T-helper 2 cell treated with Interferon-gamma antibody and Interleukin-4, amounts not matched to agents 5 μg/mL and 100 μg/mL, for 36 hours (primary cell): Measurements from ENCODE around the gene KCNQ1.

Experiments
- DNase-seq: peaks from one replicate; pipeline ENCODE4 v3.0.0; 2021; ENCODE audit warnings: low spot score
- H3K27ac Mint-ChIP-seq: one replicate; pipeline ENCODE4 v1.8.0; 2021; ENCODE audit warnings: mild to moderate bottlenecking, mixed read lengths
- H3K27me3 Mint-ChIP-seq: one replicate; pipeline ENCODE4 v1.8.0; 2021; ENCODE audit warnings: low read depth, mixed read lengths
- H3K36me3 Mint-ChIP-seq: one replicate; pipeline ENCODE4 v1.8.0; 2021; ENCODE audit warnings: low read depth, mixed read lengths
- H3K4me1 Mint-ChIP-seq: one replicate; pipeline ENCODE4 v1.8.0; 2021; ENCODE audit warnings: low read depth, mixed read lengths
- H3K4me3 Mint-ChIP-seq: one replicate; pipeline ENCODE4 v1.8.0; 2022; ENCODE audit warnings: mild to moderate bottlenecking, moderate library complexity, mixed read lengths
- H3K9me3 Mint-ChIP-seq: one replicate; pipeline ENCODE4 v1.8.0; 2021; ENCODE audit warnings: mixed read lengths

KCNQ1 gene

DNA sequence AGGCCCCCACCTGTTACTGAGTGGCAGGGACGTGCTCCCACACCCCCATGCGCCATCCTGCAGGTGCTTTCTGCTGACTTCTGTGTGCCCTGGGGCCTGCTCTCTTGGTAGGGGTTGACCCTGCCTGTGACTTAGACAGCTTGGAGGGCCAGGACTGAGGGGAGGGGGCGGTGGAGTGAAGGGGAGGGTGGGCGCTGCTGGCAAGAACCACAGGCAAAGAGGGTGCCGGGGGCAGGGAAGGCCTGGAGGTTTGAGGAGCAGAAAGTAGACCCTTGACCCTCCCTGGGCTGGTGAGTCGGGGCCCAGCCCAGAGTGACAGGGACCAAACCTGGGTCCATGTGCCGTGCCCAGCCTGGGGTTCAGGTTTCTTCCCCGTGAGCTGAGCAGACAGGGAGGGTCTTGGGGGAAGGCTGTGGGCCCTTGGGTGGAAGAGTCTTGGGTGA, 17.8 kb downstream of the KCNQ1 start:
- no peak for DNase-seq
- Mint-ChIP-seq H3K27me3 (no peaks in the 10 kb centered on the region), H3K27ac (no peak overlapping the region), H3K36me3 (no peaks in the 10 kb centered on the region), H3K4me1 (peaks cover 15% of the 10 kb centered on the region), H3K4me3 (no peak overlapping the region), H3K9me3 (no peaks in the 10 kb centered on the region)

DNA sequence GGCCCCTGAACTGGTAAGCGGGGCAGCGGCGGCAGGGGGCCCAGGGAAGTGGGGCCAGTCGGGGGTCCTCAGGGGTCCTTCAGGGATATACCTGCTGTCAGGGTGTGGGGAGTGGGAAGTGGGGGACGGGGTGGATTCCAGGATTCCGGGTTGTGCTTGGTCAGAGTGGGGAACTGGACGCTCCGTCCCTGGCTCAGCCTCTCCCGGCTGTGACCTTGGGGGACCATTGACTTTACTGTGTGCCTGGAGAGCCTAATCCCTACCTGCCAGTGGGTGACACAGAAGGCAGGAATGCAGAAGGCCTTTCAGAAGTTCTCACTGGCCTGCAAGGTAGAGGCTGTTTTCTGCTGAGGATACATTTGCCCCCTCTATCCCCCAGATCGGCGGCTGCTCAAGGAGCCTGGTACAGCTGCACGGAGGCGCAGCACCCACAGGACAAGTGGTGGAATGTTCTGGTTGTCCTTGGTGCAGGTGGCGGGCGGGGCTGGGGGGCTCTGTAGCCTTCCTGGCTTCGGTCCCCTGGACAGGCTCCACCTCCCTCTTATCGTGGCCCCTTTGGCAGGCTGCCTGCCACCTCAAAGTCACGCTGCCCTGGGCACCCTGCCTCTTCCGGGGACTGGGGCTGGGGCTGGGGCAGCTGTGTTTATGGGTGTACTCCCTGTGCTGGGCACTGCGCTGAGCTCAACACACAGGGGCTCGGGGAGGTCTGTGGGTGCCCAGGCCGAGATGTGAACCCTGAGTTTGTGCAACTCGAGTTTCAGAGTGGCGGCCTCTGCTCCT, 18.4 kb downstream of the KCNQ1 start:
- no peak overlapping the region for H3K27ac Mint-ChIP-seq
- H3K36me3 Mint-ChIP-seq = no peaks in the 10 kb centered on the region
- no peak overlapping the region for H3K4me3 Mint-ChIP-seq
- DNase-seq = no peak
- no peaks in the 10 kb centered on the region for H3K9me3 Mint-ChIP-seq
- H3K27me3 Mint-ChIP-seq = no peaks in the 10 kb centered on the region
- peaks cover 22% of the 10 kb centered on the region for H3K4me1 Mint-ChIP-seq

DNA sequence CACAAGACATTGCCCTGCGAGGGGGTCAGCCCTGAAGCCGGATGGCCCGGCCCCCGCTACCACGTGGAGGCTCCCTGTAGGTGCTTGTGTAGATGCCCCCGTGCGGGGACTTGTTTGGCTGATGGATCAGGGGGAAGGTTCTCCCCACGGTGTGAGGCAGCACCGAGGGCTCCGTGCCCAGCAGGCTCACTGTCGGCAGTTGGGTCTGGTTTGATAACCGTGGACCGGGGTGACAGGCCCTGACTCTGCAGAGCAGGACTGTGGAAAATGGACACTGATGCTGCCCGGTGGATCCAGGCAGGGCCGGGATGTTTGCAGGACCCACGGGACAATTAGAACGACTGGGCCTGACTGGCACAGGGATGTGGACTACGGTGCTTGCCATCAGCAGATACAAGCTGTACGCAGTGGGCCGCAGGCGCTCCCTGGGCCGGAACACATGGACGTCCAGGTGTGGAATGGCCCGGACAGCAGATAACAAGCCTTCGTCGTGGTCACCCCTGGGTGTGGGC, 19.0 kb downstream of the KCNQ1 start:
- Mint-ChIP-seq H3K36me3 (no peaks in the 10 kb centered on the region), H3K9me3 (no peaks in the 10 kb centered on the region), H3K27ac (no peak overlapping the region), H3K4me1 (peaks cover 25% of the 10 kb centered on the region), H3K4me3 (no peak overlapping the region), H3K27me3 (peaks cover 4% of the 10 kb centered on the region)
- no peak for DNase-seq

DNA sequence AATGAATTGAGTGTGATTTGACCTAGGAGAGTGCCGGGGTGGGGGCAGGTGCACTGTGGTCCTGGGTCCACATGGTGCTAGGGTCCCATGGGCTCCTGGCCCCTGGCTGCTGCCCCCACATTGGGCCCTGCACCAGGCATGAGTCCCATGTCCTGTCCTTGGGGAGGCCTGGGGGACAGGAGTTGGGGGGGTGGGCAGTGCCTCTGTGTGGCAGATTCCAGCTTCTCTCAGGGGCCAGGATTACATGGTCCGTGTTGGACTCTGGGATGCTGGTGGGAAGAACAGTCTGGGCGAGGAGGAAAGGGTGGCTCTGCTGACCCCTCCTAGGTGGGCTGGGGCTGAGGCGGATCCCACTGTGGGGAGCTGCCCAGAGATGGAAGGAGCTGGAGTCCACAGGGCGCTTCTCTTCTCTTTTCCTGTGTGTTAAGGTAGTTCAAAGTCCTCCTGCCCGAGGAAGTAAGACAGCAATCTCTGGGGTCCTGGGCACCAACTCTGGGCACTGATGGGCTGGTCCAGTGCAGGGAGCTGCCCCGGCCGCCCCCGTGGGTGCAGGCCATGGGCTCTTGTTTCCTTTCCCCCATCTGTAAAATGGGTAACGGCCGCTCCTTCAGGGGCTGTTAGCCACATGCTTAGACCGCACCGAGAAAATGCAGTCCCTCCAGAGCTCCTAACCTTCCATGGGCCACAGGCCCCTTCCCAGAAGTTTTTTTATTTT, 19.8 kb downstream of the KCNQ1 start:
- Mint-ChIP-seq H3K36me3 (no peaks in the 10 kb centered on the region), H3K4me3 (no peak overlapping the region), H3K9me3 (no peaks in the 10 kb centered on the region), H3K27me3 (peaks cover 10% of the 10 kb centered on the region), H3K27ac (no peak overlapping the region), H3K4me1 (peaks cover 27% of the 10 kb centered on the region)
- DNase-seq = no peak

DNA sequence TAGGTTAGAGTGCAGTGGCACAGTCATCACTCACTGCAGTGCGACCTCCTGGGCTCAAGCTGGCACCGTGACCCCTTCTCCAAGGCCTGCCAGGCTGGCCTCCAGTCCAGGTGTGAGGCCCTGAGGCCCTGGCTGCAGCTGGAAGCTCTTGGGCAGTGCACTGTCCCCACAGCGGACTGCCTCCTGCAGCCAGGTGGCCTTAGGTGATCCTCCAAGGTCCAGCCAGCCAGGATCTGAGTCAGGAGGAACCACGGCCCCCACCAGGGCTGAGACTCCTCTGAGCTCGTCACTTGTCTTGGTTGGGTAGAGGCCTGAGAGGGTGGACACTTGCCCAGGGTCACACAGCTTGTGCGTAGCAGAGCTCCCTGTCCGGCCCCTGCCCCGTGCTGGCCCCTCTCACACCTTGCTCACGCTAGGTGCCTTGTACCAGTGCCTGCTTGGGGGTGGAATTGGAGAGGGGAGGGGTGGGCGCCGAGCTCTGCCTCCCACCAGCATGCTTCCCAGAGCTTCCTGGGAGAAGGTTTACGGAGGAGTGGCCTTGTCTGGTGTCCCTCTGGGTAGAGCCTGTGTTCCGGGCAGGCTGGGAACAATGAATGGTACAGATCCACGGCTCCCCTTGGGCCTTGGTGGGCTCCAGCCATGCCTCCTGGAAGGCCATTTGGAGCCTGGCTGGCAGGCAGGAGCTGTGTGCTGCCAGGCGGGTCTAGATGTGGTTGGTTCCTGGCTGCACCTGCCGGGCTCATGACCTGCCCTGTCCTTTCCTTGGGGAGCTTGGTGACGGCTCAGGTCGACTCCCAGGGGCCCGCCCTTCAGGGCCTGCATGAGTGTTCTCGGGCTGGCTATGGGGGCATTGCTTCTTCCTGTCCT, 20.6 kb downstream of the KCNQ1 start:
- Mint-ChIP-seq H3K27ac (no peak overlapping the region), H3K27me3 (peaks cover 13% of the 10 kb centered on the region), H3K36me3 (no peaks in the 10 kb centered on the region), H3K9me3 (no peaks in the 10 kb centered on the region), H3K4me1 (peaks cover 27% of the 10 kb centered on the region), H3K4me3 (no peak overlapping the region)
- DNase-seq = no peak

DNA sequence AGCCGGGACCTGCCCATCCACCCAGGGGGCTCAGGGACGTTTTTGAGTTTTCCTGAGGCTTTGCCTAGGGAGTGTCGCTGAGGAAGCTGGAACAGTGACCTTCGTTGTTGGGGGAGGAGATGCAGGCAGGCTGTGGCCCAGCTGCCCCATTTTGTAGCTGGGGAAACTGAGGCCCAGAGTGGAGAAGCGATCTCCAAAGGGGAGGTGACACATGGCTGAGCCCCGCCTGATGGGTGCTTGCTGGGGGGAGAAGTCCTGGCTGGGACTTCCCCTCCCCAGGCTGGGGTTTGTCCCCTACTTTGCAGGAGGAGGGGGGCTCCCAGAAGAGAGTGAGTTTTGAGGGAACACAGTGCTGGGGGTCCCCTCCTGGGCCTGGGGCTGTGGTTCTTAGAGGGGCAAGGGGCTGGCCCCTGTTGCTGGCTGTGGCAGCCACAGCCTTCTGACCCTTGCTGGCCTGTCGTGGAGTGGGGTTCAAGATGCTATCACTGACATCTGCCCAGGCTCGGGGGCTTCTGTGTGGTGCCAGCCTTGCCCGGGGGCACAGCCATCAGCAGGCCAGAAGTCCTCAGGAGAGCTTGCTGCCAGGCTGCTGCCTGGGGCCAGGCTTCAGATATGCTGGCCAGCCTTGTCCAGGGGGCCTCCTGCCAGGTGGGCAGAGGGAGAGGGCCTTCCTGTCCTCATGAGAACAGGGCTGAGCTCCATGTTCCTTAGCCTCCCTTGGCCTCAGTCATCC, 21.4 kb downstream of the KCNQ1 start:
- H3K4me1 Mint-ChIP-seq = peaks cover 27% of the 10 kb centered on the region
- H3K27me3 Mint-ChIP-seq = peaks cover 14% of the 10 kb centered on the region
- H3K27ac Mint-ChIP-seq = no peak overlapping the region
- peak overlapping the region; percentile 46 for H3K4me3 Mint-ChIP-seq
- no peak for DNase-seq
- H3K9me3 Mint-ChIP-seq = no peaks in the 10 kb centered on the region
- no peaks in the 10 kb centered on the region for H3K36me3 Mint-ChIP-seq

DNA sequence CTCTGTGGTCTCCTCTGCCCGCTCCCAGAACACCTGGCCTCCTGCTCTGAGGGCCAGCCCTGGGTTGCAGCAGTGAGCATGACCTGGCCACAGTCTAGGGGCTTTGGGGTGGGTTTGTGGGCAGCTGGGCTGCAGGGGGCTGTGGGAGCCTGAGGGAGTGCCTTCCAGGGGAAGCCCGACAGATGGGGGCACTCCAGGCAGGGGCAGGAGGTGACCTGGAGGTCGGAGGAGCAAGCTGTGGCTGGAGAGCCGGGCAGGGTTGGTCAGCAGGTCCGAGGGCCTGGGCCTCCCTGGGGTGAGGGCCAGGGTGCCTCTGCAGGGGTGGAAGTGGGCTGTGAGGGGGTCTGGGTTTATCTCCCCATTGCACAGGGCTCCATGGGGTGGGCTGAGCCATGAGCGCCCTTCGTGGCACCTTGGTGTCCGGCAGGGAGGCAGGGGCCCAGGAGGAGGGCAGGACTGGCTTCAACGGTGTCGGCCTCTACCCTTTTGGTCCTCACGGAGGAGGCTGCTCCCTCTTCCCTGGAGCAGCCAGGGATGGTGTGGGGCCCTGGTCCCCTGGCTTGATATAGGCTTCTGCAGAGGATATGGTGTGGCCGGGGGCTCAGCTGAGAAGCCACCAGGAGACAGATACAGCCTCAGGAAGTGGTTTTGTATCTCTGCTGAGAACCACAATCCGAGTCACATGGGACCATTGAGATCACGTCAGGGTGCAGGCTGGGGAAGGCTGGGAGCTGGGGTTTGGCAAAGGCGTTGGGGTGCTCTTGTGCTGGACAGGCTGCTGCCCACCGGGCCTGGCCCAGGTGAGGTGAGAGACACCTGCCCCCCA, 22.3 kb downstream of the KCNQ1 start:
- H3K36me3 Mint-ChIP-seq = no peaks in the 10 kb centered on the region
- no peaks in the 10 kb centered on the region for H3K9me3 Mint-ChIP-seq
- DNase-seq = peak; percentile 66
- H3K27me3 Mint-ChIP-seq = peaks cover 16% of the 10 kb centered on the region
- H3K27ac Mint-ChIP-seq = peak overlapping the region; percentile 34
- peaks cover 27% of the 10 kb centered on the region for H3K4me1 Mint-ChIP-seq
- peak overlapping the region; percentile 46 for H3K4me3 Mint-ChIP-seq

DNA sequence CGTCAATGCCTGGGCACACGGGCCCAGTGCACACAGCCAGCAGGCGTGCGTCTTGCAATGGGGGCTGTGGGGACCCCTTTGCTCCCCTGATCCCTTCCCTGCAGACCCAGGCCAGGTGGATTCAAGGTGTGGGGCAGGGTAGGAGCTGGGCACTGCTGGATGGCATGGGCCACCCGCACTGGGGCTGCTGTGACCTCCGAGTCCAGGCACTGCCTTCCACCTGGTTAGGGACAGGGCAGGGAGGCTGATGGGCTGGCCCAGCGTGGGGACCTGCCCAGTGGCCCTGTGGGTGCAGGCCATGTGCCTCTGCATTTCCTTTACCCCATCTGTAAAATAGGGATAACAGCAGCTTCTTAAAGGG, 22.9 kb downstream of the KCNQ1 start:
- Mint-ChIP-seq H3K4me3 (peak overlapping the region; percentile 46), H3K27ac (peak overlapping the region; percentile 34), H3K9me3 (no peaks in the 10 kb centered on the region), H3K27me3 (peaks cover 16% of the 10 kb centered on the region), H3K4me1 (peaks cover 27% of the 10 kb centered on the region), H3K36me3 (no peaks in the 10 kb centered on the region)
- no peak for DNase-seq

DNA sequence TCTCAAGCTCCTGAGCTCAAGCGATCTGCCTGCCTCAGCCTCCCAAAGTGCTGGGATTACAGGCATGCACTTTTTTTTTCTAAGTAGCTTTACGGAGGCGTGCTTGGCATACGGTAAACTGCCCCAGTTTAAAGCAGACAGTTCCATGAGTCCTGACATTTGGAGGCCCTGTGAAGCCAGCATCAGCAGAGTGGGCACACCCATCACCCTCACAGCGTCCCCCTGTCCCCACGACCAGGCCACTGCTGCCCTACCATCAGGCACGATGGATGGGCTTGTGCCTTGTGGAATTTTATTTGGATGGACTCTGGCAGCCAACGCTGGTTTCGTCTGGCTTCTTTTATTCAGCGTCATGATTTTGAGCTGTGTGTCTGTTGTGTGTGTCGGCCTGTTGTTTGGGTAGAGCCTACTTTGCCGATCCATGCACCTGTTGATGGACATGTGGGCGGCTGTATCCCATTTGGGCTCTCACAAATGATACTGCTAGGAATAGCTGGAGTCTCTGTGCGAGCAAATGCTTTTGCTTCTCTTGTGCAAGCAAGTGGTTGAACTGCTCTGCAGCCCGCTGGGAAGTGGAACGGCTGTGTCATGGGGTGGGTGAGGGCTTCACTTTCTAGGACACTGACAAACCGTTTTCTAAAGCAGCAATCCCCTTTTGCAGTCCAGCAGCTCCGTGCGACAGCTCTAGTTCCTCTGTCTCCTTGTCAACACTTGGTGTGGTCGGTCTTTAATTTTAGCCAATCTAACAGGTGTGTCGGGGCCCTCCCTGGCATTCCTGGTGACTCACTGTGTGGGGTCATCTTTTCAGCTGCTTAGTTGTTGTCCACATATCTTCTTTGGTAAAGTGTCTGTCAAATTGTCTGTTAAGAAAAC, 23.8 kb downstream of the KCNQ1 start:
- Mint-ChIP-seq H3K27ac (no peak overlapping the region), H3K9me3 (no peaks in the 10 kb centered on the region), H3K4me3 (peak overlapping the region; percentile 24), H3K27me3 (peaks cover 16% of the 10 kb centered on the region), H3K36me3 (no peaks in the 10 kb centered on the region), H3K4me1 (peaks cover 27% of the 10 kb centered on the region)
- DNase-seq = no peak

DNA sequence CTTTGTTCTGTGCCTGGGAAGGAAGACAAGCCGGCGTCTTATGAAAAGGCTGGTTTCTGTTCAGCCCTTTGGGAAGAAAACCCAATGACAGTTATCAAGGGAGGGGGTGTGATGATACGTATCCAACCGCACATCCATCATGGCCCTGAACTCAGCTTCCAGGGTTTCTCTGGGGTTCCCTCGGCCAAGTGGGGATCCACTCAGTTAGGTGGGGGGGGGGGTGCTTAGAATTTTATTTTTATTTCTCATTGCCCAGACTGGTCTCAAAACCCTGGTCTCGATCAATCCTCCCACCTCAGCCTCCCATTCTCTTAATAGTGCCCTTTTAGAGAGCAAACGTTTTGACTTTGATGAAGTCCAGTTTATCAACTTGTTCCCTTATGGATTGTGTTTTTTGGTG, 25.7 kb downstream of the KCNQ1 start:
- DNase-seq = no peak
- peaks cover 19% of the 10 kb centered on the region for H3K27me3 Mint-ChIP-seq
- no peak overlapping the region for H3K27ac Mint-ChIP-seq
- H3K9me3 Mint-ChIP-seq = no peaks in the 10 kb centered on the region
- peaks cover 27% of the 10 kb centered on the region for H3K4me1 Mint-ChIP-seq
- no peak overlapping the region for H3K4me3 Mint-ChIP-seq
- no peaks in the 10 kb centered on the region for H3K36me3 Mint-ChIP-seq

DNA sequence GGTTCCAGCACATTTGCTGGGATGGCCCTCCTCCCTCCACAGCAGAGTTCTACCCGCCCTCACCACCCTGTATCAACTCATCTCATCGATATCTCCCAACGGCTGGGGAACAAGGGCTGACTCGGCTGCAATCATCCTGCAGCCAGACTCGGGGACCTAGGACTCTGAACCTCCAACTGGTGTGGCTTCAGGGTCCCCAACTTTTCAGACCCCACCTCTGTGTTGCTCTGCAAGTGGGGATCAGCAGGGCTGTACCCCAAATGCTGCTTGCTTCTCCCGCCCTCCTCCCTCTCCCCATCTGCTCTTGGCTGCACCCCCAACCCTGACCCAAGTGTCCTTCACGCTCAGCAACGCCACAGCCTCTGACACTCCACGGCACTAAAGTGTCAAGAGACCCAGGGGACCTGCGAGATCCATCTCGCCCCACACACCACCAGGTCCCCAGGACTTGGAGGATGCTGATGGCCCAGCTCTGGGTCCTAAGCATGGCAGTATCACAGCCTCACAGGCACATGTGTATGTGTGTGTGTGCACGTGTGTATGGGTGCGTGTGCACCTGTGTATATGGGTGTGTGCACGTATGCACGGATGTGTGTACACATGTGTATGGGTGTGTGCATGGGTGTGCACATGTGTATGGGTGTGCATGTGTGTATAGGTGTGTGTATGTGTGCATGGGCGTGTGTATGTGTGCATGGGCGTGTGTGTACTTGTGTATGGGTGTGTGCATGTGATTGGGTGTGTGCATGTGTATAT, 26.4 kb downstream of the KCNQ1 start:
- peaks cover 25% of the 10 kb centered on the region for H3K4me1 Mint-ChIP-seq
- H3K36me3 Mint-ChIP-seq = no peaks in the 10 kb centered on the region
- DNase-seq = no peak
- H3K4me3 Mint-ChIP-seq = no peak overlapping the region
- peaks cover 19% of the 10 kb centered on the region for H3K27me3 Mint-ChIP-seq
- no peak overlapping the region for H3K27ac Mint-ChIP-seq
- no peaks in the 10 kb centered on the region for H3K9me3 Mint-ChIP-seq

DNA sequence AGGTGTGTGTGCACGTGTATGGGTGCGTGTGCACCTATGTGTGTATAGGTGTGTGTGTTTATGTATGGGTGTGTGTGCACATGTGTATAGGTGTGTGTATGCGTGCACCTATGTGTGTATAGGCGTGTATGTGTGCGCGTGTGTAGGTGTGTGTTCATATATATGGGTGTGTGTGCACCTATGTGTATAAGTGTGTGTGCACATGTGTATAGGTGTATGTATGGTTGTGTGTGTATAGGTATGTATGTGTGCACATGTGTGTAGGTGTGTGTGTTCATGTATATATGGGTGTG, 26.9 kb downstream of the KCNQ1 start:
- H3K9me3 Mint-ChIP-seq = peaks cover under 1% of the 10 kb centered on the region
- H3K4me3 Mint-ChIP-seq = no peak overlapping the region
- peaks cover 19% of the 10 kb centered on the region for H3K27me3 Mint-ChIP-seq
- DNase-seq = no peak
- H3K36me3 Mint-ChIP-seq = no peaks in the 10 kb centered on the region
- peaks cover 20% of the 10 kb centered on the region for H3K4me1 Mint-ChIP-seq
- H3K27ac Mint-ChIP-seq = no peak overlapping the region
